T-cell (primary cell): ENCODE results near the gene EEFSEC. TPM values are rescaled to one million over a fixed set of nuclear protein-coding genes. Genes with fewer than 3 reads are reported as not detected.

ENCODE experiments used
- ATAC-seq, 4 experiments: fragments of 200-7000 bp in 3 of 4; fragments of 150-1000 bp in 1 of 4; cut with Tn5 transposase; replicated peaks in 1 of 4; 1 replicate in 3 of 4; 2 replicates in 1 of 4; pipeline ENCODE4 v1.10.0; 2021; ENCODE audit warnings: moderate library complexity in 3 of 4, mild to moderate bottlenecking in 2 of 4, moderate number of reproducible peaks in 1 of 4
- CTCF ChIA-PET, 2 donors: fragments of 300-600 bp; sonication (Branson Sonifier 250); formaldehyde crosslinking; loops; one replicate each; lab custom pipeline; 2022; ENCODE audit warnings: antibody characterized with exemption in 2 of 2; lab: Charles Lee
- POLR2A ChIA-PET, 2 donors: fragments of 300-600 bp; sonication (Branson Sonifier 250); formaldehyde crosslinking; loops; one replicate each; lab custom pipeline; 2022; ENCODE audit warnings: antibody characterized with exemption in 2 of 2; lab: Charles Lee
- DNase-seq, 35 experiments: peaks; one replicate each; pipeline versions ENCODE4 v3.0.0 to v3.0.0-alpha.2; 2013 to 2023
- H3K27ac ChIP-seq: one replicate; pipeline ENCODE4 v1.5.1; 2013; ENCODE audit warnings: low read length
- H3K27me3 ChIP-seq, 2 experiments: replicated peaks in 1 of 2; 1 replicate in 1 of 2; 2 replicates in 1 of 2; pipeline versions ENCODE4 v1.6.1 to v1.7.0; 2013; ENCODE audit warnings: low read length in 1 of 2, mixed read lengths in 1 of 2; ENCODE audit not compliant: control insufficient read depth in 2 of 2, insufficient read depth in 2 of 2; ENCODE audit errors: extremely low read depth in 1 of 2
- H3K36me3 ChIP-seq, 2 donors: 1 replicate in 1 of 2; 2 replicates in 1 of 2; pipeline versions ENCODE4 v1.6.1 to v1.7.0; 2013; ENCODE audit warnings: low read length in 1 of 2; ENCODE audit not compliant: control insufficient read depth in 2 of 2, insufficient read depth in 1 of 2; ENCODE audit errors: extremely low read depth in 1 of 2
- H3K4me1 ChIP-seq, 2 experiments: 1 replicate in 1 of 2; 2 replicates in 1 of 2; pipeline versions ENCODE4 v1.6.1 to v1.7.0; 2013; ENCODE audit warnings: low read length in 2 of 2, mixed read lengths in 1 of 2; ENCODE audit not compliant: insufficient read depth in 2 of 2, control insufficient read depth in 1 of 2; ENCODE audit errors: extremely low read depth in 1 of 2
- H3K4me3 ChIP-seq, 2 donors: 1 replicate in 1 of 2; 2 replicates in 1 of 2; pipeline versions ENCODE4 v1.5.1 to v1.7.0; 2013; ENCODE audit warnings: mild to moderate bottlenecking in 2 of 2, low read length in 1 of 2, moderate library complexity in 1 of 2; ENCODE audit not compliant: control insufficient read depth in 1 of 2; ENCODE audit errors: extremely low read depth in 1 of 2
- H3K9me3 ChIP-seq: 2 replicates; pipeline ENCODE4 v1.7.0; 2013
- H3K27ac Mint-ChIP-seq, 2 donors: one replicate each; pipeline ENCODE4 v1.8.0; 2020 to 2021; ENCODE audit warnings: mild to moderate bottlenecking in 2 of 2, mixed read lengths in 2 of 2
- H3K27me3 Mint-ChIP-seq, 2 donors: one replicate each; pipeline ENCODE4 v1.8.0; 2021 to 2022; ENCODE audit warnings: mixed read lengths in 2 of 2
- H3K36me3 Mint-ChIP-seq: one replicate; pipeline ENCODE4 v1.8.0; 2021; ENCODE audit warnings: mixed read lengths
- H3K4me1 Mint-ChIP-seq, 3 donors: one replicate each; pipeline ENCODE4 v1.8.0; 2020 to 2022; ENCODE audit warnings: mixed read lengths in 3 of 3, mild to moderate bottlenecking in 1 of 3
- H3K4me3 Mint-ChIP-seq, 3 donors: one replicate each; pipeline ENCODE4 v1.8.0; 2020 to 2022; ENCODE audit warnings: mild to moderate bottlenecking in 3 of 3, mixed read lengths in 3 of 3, moderate library complexity in 3 of 3
- H3K9me3 Mint-ChIP-seq, 3 donors: one replicate each; pipeline ENCODE4 v1.8.0; 2020 to 2022; ENCODE audit warnings: mixed read lengths in 3 of 3
- WGBS: methylation state at CpG from one replicate; pipeline ENCODE4 v1.1.5; 2013; ENCODE audit warnings: missing lambda C conversion rate; ENCODE audit not compliant: insufficient coverage; 5-methylcytosine and 5-hydroxymethylcytosine counted together
- total RNA-seq, 35 experiments: library from RNA in 6 of 35; stranded (reverse) in 6 of 35; fragments of 120-200 nt in 1 of 35; gene quantifications; one replicate each; pipeline versions ENCODE4 v1.2.1 to v1.2.4 and lab custom pipeline; 2013 to 2026

EEFSEC gene
- total RNA-seq, 5 donors from 2014 or later (not counting 1 experiment from before 2014, with no cell fraction given) = 15.9 to 21.1 (median 19.1) TPM

- no peak overlapping the region for H3K27ac ChIP-seq
- ChIA-PET POLR2A (no interaction called here), CTCF (interaction anchor here in 1 of 2 donors (0.6 kb wide), 1 partner anchor 1518 kb away, joined by 3 read pairs; no protein-coding TSS in a partner anchor)
- no peak overlapping the region for H3K27ac Mint-ChIP-seq
- peaks cover 5 to 45% of the 10 kb centered on the region in 2 donors for H3K36me3 ChIP-seq
- H3K4me1 Mint-ChIP-seq = peaks cover 0 to 2% (median 0%) of the 10 kb centered on the region in 3 donors
- WGBS = 97% methylated on average over 9 of the region's 11 CpGs
- H3K27me3 Mint-ChIP-seq = no peaks in the 10 kb centered on the region
- H3K4me1 ChIP-seq = no peaks in the 10 kb centered on the region
- ATAC-seq = no peak
- H3K27me3 ChIP-seq = no peaks in the 10 kb centered on the region
- peaks cover 53% of the 10 kb centered on the region for H3K36me3 Mint-ChIP-seq
- H3K9me3 Mint-ChIP-seq = no peaks in the 10 kb centered on the region
- no peak overlapping the region for H3K4me3 Mint-ChIP-seq
- H3K9me3 ChIP-seq = no peaks in the 10 kb centered on the region
- no peak overlapping the region for H3K4me3 ChIP-seq
- no peak for DNase-seq
Measured at GRCh38 chr3:128269006-128269775, 115.9 kb downstream of the EEFSEC start.

GRCh38 chr3:128269796-128270195, 116.5 kb downstream of the EEFSEC start:
- Histone ChIP-seq H3K4me1 (no peaks in the 10 kb centered on the region), H3K4me3 (no peak overlapping the region), H3K27ac (no peak overlapping the region), H3K36me3 (peaks cover 6 to 40% of the 10 kb centered on the region in 2 donors), H3K9me3 (no peaks in the 10 kb centered on the region), H3K27me3 (no peaks in the 10 kb centered on the region)
- no peaks in the 10 kb centered on the region for H3K27me3 Mint-ChIP-seq
- H3K27ac Mint-ChIP-seq = peak overlapping the region in 1 of 2 donors; percentile 31
- H3K36me3 Mint-ChIP-seq = peaks cover 48% of the 10 kb centered on the region
- no peaks in the 10 kb centered on the region for H3K9me3 Mint-ChIP-seq
- DNase-seq (no peak), ATAC-seq (no peak)
- no peak overlapping the region for H3K4me3 Mint-ChIP-seq
- CTCF ChIA-PET = no interaction called here
- WGBS = 90% methylated on average over 2 of the region's 3 CpGs
- H3K4me1 Mint-ChIP-seq = peaks cover 0 to 2% (median 0%) of the 10 kb centered on the region in 3 donors
- POLR2A ChIA-PET = no interaction called here

DNA sequence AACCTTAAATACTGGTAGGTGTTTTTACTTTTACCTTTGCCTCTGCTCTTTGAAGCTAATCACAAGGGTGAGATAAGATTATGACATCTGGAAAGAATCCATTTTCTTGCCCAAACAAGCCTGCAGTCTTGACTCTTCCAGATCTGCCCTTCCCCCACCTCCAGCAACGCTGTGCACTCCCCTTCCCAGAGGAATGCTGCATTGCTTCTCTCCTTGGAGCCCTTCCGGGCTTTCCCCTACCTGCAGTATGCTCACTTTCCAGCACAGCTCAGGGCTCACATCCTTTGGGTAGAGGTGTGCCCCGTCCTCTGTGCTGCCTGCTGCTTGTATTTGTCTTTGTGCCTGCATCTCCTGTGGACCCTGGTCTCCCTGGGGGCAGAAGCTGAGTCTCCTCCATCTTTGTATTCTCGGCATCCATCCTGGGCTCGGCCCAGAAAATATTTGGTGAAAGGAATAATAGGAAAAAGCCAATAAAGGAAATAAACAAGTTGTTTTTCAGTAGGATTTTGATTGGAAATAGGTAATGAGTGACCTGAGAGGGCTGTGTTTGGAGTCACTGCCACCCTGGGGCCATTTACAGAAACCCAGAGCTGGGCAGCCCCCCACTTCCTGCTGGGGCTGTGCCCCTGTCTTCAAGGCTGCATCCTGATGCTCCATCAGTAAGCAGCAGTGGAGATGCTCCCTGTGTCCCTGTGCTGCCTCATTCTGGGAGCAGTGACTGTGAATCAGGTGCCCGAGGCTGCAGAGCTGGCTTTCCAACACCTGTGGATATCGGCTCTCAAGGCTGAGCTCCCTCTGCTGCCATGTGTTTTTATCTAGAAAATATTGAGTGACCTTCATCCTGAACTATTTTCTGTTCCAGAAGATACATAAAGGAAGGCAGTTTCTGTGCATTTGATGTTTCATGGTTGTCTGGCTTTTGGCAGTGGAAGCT, 117.5 kb downstream of the EEFSEC start:
- POLR2A ChIA-PET = no interaction called here
- 100% methylated on average over 3 of the region's 7 CpGs for WGBS

GRCh38 chr3:128271536-128272332, 118.5 kb downstream of the EEFSEC start:
- Histone ChIP-seq H3K9me3 (no peaks in the 10 kb centered on the region), H3K4me1 (no peaks in the 10 kb centered on the region), H3K4me3 (no peak overlapping the region), H3K27ac (no peak overlapping the region), H3K36me3 (peaks cover 7 to 35% of the 10 kb centered on the region in 2 donors), H3K27me3 (no peaks in the 10 kb centered on the region)
- H3K27ac Mint-ChIP-seq = peak overlapping the region in 1 of 2 donors; percentile 56
- ATAC-seq (no peak), DNase-seq (no peak)
- H3K4me1 Mint-ChIP-seq = peaks cover 0 to 2% (median 0%) of the 10 kb centered on the region in 3 donors
- CTCF ChIA-PET = no interaction called here
- H3K27me3 Mint-ChIP-seq = no peaks in the 10 kb centered on the region
- H3K36me3 Mint-ChIP-seq = peaks cover 39% of the 10 kb centered on the region
- no peaks in the 10 kb centered on the region for H3K9me3 Mint-ChIP-seq
- POLR2A ChIA-PET = interaction anchor here in 1 of 2 donors (0.5 kb wide), 1 partner anchor 18 kb away, joined by 4 read pairs; no protein-coding TSS in a partner anchor
- WGBS = 90% methylated on average over 7 of the region's 11 CpGs
- H3K4me3 Mint-ChIP-seq = no peak overlapping the region

More for the DNA sequence above, 117.5 kb downstream of the EEFSEC start:
- no peaks in the 10 kb centered on the region for H3K27me3 ChIP-seq
- H3K9me3 ChIP-seq = no peaks in the 10 kb centered on the region
- Mint-ChIP-seq H3K4me1 (peaks cover 0 to 2% (median 0%) of the 10 kb centered on the region in 3 donors), H3K9me3 (no peaks in the 10 kb centered on the region), H3K27me3 (no peaks in the 10 kb centered on the region), H3K27ac (peak overlapping the region in 1 of 2 donors; percentile 44), H3K36me3 (peaks cover 44% of the 10 kb centered on the region), H3K4me3 (no peak overlapping the region)
- ATAC-seq (no peak), DNase-seq (no peak)
- no peaks in the 10 kb centered on the region for H3K4me1 ChIP-seq
- CTCF ChIA-PET = no interaction called here
- H3K4me3 ChIP-seq = no peak overlapping the region
- no peak overlapping the region for H3K27ac ChIP-seq
- peaks cover 10 to 39% of the 10 kb centered on the region in 2 donors for H3K36me3 ChIP-seq

- ATAC-seq (no peak), DNase-seq (no peak)
- Mint-ChIP-seq H3K27ac (no peak overlapping the region), H3K9me3 (no peaks in the 10 kb centered on the region), H3K4me3 (no peak overlapping the region), H3K27me3 (no peaks in the 10 kb centered on the region), H3K36me3 (peaks cover 25% of the 10 kb centered on the region), H3K4me1 (peaks cover 0 to 8% (median 2%) of the 10 kb centered on the region in 3 donors)
- no peaks in the 10 kb centered on the region for H3K4me1 ChIP-seq
- CTCF ChIA-PET = interaction anchor here in 1 of 2 donors (0.6 kb wide), 1 partner anchor 159 kb away, joined by 3 read pairs; no protein-coding TSS in a partner anchor
- 72% methylated on average over 4 of the region's 5 CpGs for whole genome bisulfite sequencing
- H3K4me3 ChIP-seq = no peak overlapping the region
- H3K36me3 ChIP-seq = peaks cover 7 to 28% of the 10 kb centered on the region in 2 donors
- no peaks in the 10 kb centered on the region for H3K9me3 ChIP-seq
- no peaks in the 10 kb centered on the region for H3K27me3 ChIP-seq
- H3K27ac ChIP-seq = no peak overlapping the region
- POLR2A ChIA-PET = interaction anchor here in 1 of 2 donors (0.9 kb wide), 1 partner anchor 17 kb away, joined by 3 read pairs; no protein-coding TSS in a partner anchor
Measured at GRCh38 chr3:128273109-128273840, 120.0 kb downstream of the EEFSEC start.
